Body of pancreas (tissue), 4 donors: Measurements from ENCODE around the gene ELOVL3.

Source experiments
- POLR2A ChIP-seq, 3 donors: fragments of 450-650 bp; IDR thresholded peaks; one replicate each; pipeline ENCODE4 v1.6.1; 2016; ENCODE audit warnings: antibody characterized with exemption in 3 of 3, mild to moderate bottlenecking in 2 of 3
- TF ChIP-seq, protein P1 (sequence below), 7 experiments: fragments of 450-650 bp in 4 of 7; fragments of 200-600 bp in 3 of 7; sonication (generic) in 3 of 7; IDR thresholded peaks; one replicate each; pipeline ENCODE4 v1.5.1; 2016 to 2019; ENCODE audit warnings: antibody characterized with exemption in 7 of 7

DNA sequence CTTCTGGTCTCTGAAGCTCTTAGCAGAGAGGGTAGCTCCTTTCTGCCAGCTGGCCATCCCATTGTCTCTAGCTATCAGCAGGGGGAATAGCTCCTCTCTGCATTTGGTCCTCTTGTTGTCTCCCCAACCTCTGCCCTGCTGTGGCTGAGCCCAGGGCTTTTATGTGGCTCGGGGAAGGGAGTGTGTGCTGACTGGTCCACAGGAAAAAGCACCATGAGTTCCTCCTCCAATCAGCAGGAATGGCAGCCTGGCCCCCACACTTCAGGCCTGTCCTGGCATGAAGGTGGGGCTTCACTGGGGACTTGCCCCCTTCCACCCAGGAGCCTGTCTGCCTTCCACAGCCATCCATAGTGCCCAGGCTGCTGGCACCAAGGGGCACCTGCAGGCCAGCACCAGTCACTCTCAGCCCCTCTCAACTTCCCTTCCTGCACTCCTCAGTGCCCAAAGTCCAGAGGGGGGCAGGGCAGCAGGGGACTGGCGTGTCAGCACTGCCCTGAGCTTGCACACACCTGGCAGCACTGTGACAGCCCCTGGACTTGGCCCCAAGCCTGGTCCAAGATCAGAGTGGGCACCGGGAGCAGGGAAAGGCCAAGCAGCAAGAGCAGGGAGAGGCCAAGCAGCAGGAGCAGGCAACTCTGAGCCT is 37.7 kb upstream of the ELOVL3 start:
- no peak for TF ChIP-seq POLR2A (IDR thresholded peaks at IDR 0.05)
- TF ChIP-seq, protein P1, sequence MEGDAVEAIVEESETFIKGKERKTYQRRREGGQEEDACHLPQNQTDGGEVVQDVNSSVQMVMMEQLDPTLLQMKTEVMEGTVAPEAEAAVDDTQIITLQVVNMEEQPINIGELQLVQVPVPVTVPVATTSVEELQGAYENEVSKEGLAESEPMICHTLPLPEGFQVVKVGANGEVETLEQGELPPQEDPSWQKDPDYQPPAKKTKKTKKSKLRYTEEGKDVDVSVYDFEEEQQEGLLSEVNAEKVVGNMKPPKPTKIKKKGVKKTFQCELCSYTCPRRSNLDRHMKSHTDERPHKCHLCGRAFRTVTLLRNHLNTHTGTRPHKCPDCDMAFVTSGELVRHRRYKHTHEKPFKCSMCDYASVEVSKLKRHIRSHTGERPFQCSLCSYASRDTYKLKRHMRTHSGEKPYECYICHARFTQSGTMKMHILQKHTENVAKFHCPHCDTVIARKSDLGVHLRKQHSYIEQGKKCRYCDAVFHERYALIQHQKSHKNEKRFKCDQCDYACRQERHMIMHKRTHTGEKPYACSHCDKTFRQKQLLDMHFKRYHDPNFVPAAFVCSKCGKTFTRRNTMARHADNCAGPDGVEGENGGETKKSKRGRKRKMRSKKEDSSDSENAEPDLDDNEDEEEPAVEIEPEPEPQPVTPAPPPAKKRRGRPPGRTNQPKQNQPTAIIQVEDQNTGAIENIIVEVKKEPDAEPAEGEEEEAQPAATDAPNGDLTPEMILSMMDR (IDR thresholded peaks at IDR 0.05): no peak
